ENCODE results near the gene KRAS. TPM values are rescaled to one million over a fixed set of nuclear protein-coding genes. Genes with fewer than 3 reads are reported as not detected.

The KRAS gene
- total and polyA plus RNA-seq, 12 donors = 3.4 to 14.1 (median 11.2) TPM

GRCh38 chr12:25236626-25237025 is 14.1 kb downstream of the KRAS start:
- intact Hi-C loops (cut with DNase I) = no loop called here
- H3K27ac ChIP-seq = no peak overlapping the region
- ATAC-seq (no peak), DNase-seq (no peak)
- H3K9me3 ChIP-seq = no peaks in the 10 kb centered on the region
- no peaks in the 10 kb centered on the region for H3K27me3 ChIP-seq
- H3K4me1 ChIP-seq = peaks cover 0 to 9% (median 0%) of the 10 kb centered on the region in 9 donors
- no peak overlapping the region for H3K4me3 ChIP-seq
- peaks cover 0 to 62% (median 4%) of the 10 kb centered on the region in 9 donors for H3K36me3 ChIP-seq
- TF ChIP-seq CTCF (IDR thresholded peaks at IDR 0.05) = no peak
- WGBS, 2 donors = 91 to 93% methylated on average over 4 of the region's 4 CpGs

- DNase-seq (no peak), ATAC-seq (peak in 1 of 8 donors; percentile 86)
- H3K4me3 ChIP-seq = no peak overlapping the region
- no peaks in the 10 kb centered on the region for H3K27me3 ChIP-seq
- no peak overlapping the region for H3K27ac ChIP-seq
- TF ChIP-seq CTCF (IDR thresholded peaks at IDR 0.05) = no peak
- WGBS, 2 donors = 45 to 49% methylated on average over 1 of the region's 1 CpG
- intact Hi-C loops (cut with DNase I) = no loop called here
- no peaks in the 10 kb centered on the region for H3K9me3 ChIP-seq
- peaks cover 0 to 5% (median 0%) of the 10 kb centered on the region in 9 donors for H3K4me1 ChIP-seq
- H3K36me3 ChIP-seq = peaks cover 0 to 62% (median 4%) of the 10 kb centered on the region in 9 donors
Measured at GRCh38 chr12:25236190-25236589, 14.5 kb downstream of the KRAS start.

- TF ChIP-seq CTCF (IDR thresholded peaks at IDR 0.05) = no peak
- ATAC-seq (no peak), DNase-seq (no peak)
- Histone ChIP-seq H3K36me3 (peaks cover 0 to 63% (median 9%) of the 10 kb centered on the region in 9 donors), H3K4me1 (peaks cover 0 to 7% (median 0%) of the 10 kb centered on the region in 9 donors), H3K27ac (no peak overlapping the region), H3K4me3 (no peak overlapping the region), H3K9me3 (no peaks in the 10 kb centered on the region), H3K27me3 (no peaks in the 10 kb centered on the region)
- intact Hi-C loops (cut with DNase I) = no loop called here
- WGBS, 2 donors = 93 to 95% methylated on average over 1 of the region's 1 CpG
Measured at GRCh38 chr12:25213338-25213737, 37.4 kb downstream of the KRAS start.

- Histone ChIP-seq H3K9me3 (no peaks in the 10 kb centered on the region), H3K27me3 (no peaks in the 10 kb centered on the region), H3K27ac (no peak overlapping the region), H3K4me3 (no peak overlapping the region), H3K36me3 (peaks cover 0 to 83% (median 27%) of the 10 kb centered on the region in 9 donors), H3K4me1 (peaks cover 0 to under 1% (median 0%) of the 10 kb centered on the region in 9 donors)
- intact Hi-C loops (cut with DNase I) = loop anchor here in 1 of 10 donors (5.0 kb wide), 1 partner anchor 39 kb away; no protein-coding TSS in a partner anchor
- no peak for TF ChIP-seq CTCF (IDR thresholded peaks at IDR 0.05)
- ATAC-seq = no peak
- 77% methylated on average over 1 of the region's 1 CpG for WGBS, 2 donors
- no peak for DNase-seq
Measured at GRCh38 chr12:25208554-25208953, 42.2 kb downstream of the KRAS start.

Data from heart right ventricle (tissue), 16 donors.